Upper lobe of right lung (tissue), 1 donor: ENCODE results near the gene CTNNA3. TPM values are rescaled to one million over a fixed set of nuclear protein-coding genes. Genes with fewer than 3 reads are reported as not detected.

Experiments used
- ATAC-seq: fragments of 200-7000 bp; cut with Tn5 transposase; one replicate; pipeline ENCODE4 v1.9.1; 2020; ENCODE audit warnings: mild to moderate bottlenecking, moderate library complexity
- DNase-seq: peaks from one replicate; pipeline ENCODE4 v3.0.0-alpha.2; 2020
- H3K27ac ChIP-seq: fragments of 200-600 bp; one replicate; pipeline ENCODE4 v1.8.0; 2022
- H3K27me3 ChIP-seq: fragments of 200-600 bp; one replicate; pipeline ENCODE4 v1.8.0; 2022; ENCODE audit warnings: mild to moderate bottlenecking
- H3K36me3 ChIP-seq: fragments of 200-600 bp; one replicate; pipeline ENCODE4 v1.8.0; 2022
- H3K4me1 ChIP-seq: fragments of 200-600 bp; one replicate; pipeline ENCODE4 v1.8.0; 2022
- H3K4me3 ChIP-seq: fragments of 200-600 bp; one replicate; pipeline ENCODE4 v1.8.0; 2022; ENCODE audit warnings: mild to moderate bottlenecking
- H3K9me3 ChIP-seq: fragments of 200-600 bp; one replicate; pipeline ENCODE4 v1.8.0; 2022
- CTCF ChIP-seq: fragments of 200-600 bp; IDR thresholded peaks from one replicate; pipeline ENCODE4 v1.8.0; 2022; ENCODE audit warnings: antibody characterized with exemption
- intact Hi-C: fragments of 100-400 bp; cut with DNase I; formaldehyde crosslinking; loops from one replicate; pipeline ENCODE4 v1.11.0; 2022
- total RNA-seq: library from RNA; stranded (reverse); fragmentation: NEBNext Ultra II Directional; extraction: Animal tissue kit (Norgen Biotek cat#: 25700); gene quantifications from one replicate; pipeline ENCODE4 v1.2.1, GENCODE V29; 2021
- donor health status: DM: no; HTN: yes; CAD: no; lungs with severe emphysema.

The CTNNA3 gene
- total RNA-seq, 1 donor from 2014 or later, result 0.67 TPM

- intact Hi-C loops, result no loop called here
- no peaks in the 10 kb centered on the region for H3K4me1 ChIP-seq
- H3K27ac ChIP-seq, result no peak overlapping the region
- H3K4me3 ChIP-seq, result no peak overlapping the region
- DNase-seq (no peak), ATAC-seq (no peak)
- H3K9me3 ChIP-seq, result no peaks in the 10 kb centered on the region
- no peak for TF ChIP-seq CTCF
- no peaks in the 10 kb centered on the region for H3K27me3 ChIP-seq
- no peaks in the 10 kb centered on the region for H3K36me3 ChIP-seq
These were observed 145.1 kb downstream of the CTNNA3 start for GRCh38 chr10:67550838-67551402.

GRCh38 chr10:67550046-67550445, 145.9 kb downstream of the CTNNA3 start:
- H3K36me3 ChIP-seq, result no peaks in the 10 kb centered on the region
- DNase-seq, result no peak
- intact Hi-C loops, result no loop called here
- TF ChIP-seq CTCF, result no peak
- no peaks in the 10 kb centered on the region for H3K9me3 ChIP-seq
- no peak overlapping the region for H3K27ac ChIP-seq
- H3K4me1 ChIP-seq, result no peaks in the 10 kb centered on the region
- no peak for ATAC-seq
- no peak overlapping the region for H3K4me3 ChIP-seq
- no peaks in the 10 kb centered on the region for H3K27me3 ChIP-seq

GRCh38 chr10:67549390-67549789, 146.6 kb downstream of the CTNNA3 start:
- TF ChIP-seq CTCF, result no peak
- no peaks in the 10 kb centered on the region for H3K9me3 ChIP-seq
- no peaks in the 10 kb centered on the region for H3K4me1 ChIP-seq
- no peaks in the 10 kb centered on the region for H3K27me3 ChIP-seq
- no peak overlapping the region for H3K4me3 ChIP-seq
- no peak overlapping the region for H3K27ac ChIP-seq
- DNase-seq (no peak), ATAC-seq (no peak)
- no peaks in the 10 kb centered on the region for H3K36me3 ChIP-seq
- intact Hi-C loops, result no loop called here

GRCh38 chr10:67541411-67541810, 154.6 kb downstream of the CTNNA3 start:
- DNase-seq (no peak), ATAC-seq (no peak)
- Histone ChIP-seq H3K27ac (no peak overlapping the region), H3K27me3 (no peaks in the 10 kb centered on the region), H3K9me3 (no peaks in the 10 kb centered on the region), H3K4me1 (no peaks in the 10 kb centered on the region), H3K36me3 (no peaks in the 10 kb centered on the region), H3K4me3 (no peak overlapping the region)
- intact Hi-C loops, result no loop called here
- no peak for TF ChIP-seq CTCF

GRCh38 chr10:67539312-67539711, 156.7 kb downstream of the CTNNA3 start:
- intact Hi-C loops, result no loop called here
- no peak for ATAC-seq
- no peaks in the 10 kb centered on the region for H3K4me1 ChIP-seq

More at GRCh38 chr10:67539312-67539711, 156.7 kb downstream of the CTNNA3 start:
- DNase-seq, result no peak
- Histone ChIP-seq H3K9me3 (no peaks in the 10 kb centered on the region), H3K36me3 (no peaks in the 10 kb centered on the region), H3K27ac (no peak overlapping the region), H3K4me3 (no peak overlapping the region), H3K27me3 (no peaks in the 10 kb centered on the region)
- TF ChIP-seq CTCF, result no peak
